Measurements from ENCODE around the gene GAPVD1.

The GAPVD1 gene

DNA sequence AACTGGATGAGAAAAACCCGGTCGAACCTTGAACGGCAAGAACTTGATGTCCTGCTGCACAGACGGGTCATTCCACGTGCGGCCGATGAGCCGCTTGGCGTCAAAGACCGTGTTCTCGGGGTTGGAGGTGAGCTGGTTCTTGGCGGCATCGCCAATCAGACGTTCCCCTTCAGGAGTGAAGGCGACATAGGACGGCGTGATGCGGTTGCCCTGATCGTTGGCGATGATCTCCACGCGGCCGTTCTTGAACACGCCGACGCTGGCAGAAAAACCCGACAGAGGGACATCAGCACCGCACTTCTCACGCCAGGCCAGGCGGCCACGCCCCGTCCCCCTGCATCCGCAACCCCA lies 21.0 kb upstream of the GAPVD1 start:
- no peaks in the 10 kb centered on the region for H3K27me3 Mint-ChIP-seq (ENCODE audit: low read depth)
- H3K36me3 Mint-ChIP-seq (ENCODE audit: low read depth), result peaks cover 53% of the 10 kb centered on the region
- no peaks in the 10 kb centered on the region for H3K9me3 Mint-ChIP-seq
- peak overlapping the region; percentile 94 to 96 (median 95) for H3K4me3 Mint-ChIP-seq
- peak overlapping the region; percentile 91 to 99 (median 98) for H3K27ac Mint-ChIP-seq
- TF ChIP-seq, protein P1, sequence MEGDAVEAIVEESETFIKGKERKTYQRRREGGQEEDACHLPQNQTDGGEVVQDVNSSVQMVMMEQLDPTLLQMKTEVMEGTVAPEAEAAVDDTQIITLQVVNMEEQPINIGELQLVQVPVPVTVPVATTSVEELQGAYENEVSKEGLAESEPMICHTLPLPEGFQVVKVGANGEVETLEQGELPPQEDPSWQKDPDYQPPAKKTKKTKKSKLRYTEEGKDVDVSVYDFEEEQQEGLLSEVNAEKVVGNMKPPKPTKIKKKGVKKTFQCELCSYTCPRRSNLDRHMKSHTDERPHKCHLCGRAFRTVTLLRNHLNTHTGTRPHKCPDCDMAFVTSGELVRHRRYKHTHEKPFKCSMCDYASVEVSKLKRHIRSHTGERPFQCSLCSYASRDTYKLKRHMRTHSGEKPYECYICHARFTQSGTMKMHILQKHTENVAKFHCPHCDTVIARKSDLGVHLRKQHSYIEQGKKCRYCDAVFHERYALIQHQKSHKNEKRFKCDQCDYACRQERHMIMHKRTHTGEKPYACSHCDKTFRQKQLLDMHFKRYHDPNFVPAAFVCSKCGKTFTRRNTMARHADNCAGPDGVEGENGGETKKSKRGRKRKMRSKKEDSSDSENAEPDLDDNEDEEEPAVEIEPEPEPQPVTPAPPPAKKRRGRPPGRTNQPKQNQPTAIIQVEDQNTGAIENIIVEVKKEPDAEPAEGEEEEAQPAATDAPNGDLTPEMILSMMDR (IDR thresholded peaks at IDR 0.05; ENCODE audit: unreplicated experiment in 3 of 3), result no peak
- peaks cover 38% of the 10 kb centered on the region for H3K4me1 Mint-ChIP-seq

DNA sequence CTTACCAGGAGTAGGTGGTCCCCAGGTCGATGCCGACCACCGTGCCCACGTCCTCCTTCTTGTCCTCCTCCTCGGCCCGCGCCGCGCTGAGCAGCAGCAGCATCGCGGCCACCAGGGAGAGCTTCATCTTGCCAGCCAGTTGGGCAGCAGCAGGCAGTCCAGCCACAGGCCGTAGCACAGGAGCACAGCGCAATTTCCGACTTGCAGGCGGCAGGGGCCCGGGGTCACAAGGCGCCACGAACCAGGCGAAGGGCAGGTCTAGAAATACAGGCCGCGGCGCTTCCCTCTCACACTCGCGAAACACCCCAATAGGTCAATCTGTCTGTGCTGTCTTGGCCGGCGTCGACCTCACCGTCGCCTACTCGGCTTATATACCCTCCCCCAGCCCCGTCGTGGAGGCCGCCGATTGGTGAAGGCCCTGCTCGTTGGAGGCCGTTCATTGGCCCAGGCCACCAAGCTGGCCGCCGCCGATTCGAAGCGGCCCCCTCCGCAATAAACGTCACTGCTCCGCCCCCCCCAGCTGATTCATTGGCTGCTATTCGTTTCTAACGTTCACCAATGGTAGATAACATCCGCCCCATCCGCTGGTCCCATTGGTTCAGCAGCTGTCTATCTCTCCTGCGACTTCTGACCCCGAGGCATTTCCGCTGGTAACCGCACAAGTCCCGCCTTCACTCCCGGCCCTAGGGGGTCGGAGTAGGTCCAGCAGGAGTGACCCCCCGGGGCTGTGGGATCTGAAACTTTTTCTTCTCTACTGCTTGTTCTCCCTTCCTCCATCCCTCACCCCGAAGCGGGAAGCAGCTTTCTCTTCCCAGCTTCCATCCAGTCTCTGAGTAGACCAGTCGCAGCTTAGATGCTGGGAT lies 20.4 kb upstream of the GAPVD1 start, which contains the start of gene HSPA5:
TSS of gene HSPA5 (minus strand) at position 344 of the 863 bp plus-strand sequence. CDS start at position 127, 217 bp downstream.
- TF ChIP-seq, protein P1 (IDR thresholded peaks at IDR 0.05; ENCODE audit: unreplicated experiment in 3 of 3), result no peak

GRCh38 chr9:125241863-125242739 lies 19.5 kb upstream of the GAPVD1 start:
- Mint-ChIP-seq H3K4me1 (peaks cover 23% of the 10 kb centered on the region), H3K9me3 (no peaks in the 10 kb centered on the region), H3K27ac (peak overlapping the region; percentile 91 to 99 (median 98)), H3K36me3 (ENCODE audit: low read depth) (peaks cover 39% of the 10 kb centered on the region), H3K4me3 (peak overlapping the region; percentile 94 to 96 (median 95)), H3K27me3 (ENCODE audit: low read depth) (no peaks in the 10 kb centered on the region)
- TF ChIP-seq, protein P1 (IDR thresholded peaks at IDR 0.05; ENCODE audit: unreplicated experiment in 3 of 3), result no peak

More for the DNA sequence above, 20.4 kb upstream of the GAPVD1 start, which contains the start of gene HSPA5:
- H3K9me3 Mint-ChIP-seq, result no peaks in the 10 kb centered on the region
- peak within 1 kb of the TSS; percentile 94 to 96 (median 95) for H3K4me3 Mint-ChIP-seq
- H3K27ac Mint-ChIP-seq, result peak within 1 kb of the TSS; percentile 91 to 99 (median 98)
- peaks cover 32% of the 10 kb centered on the region for H3K4me1 Mint-ChIP-seq
- H3K27me3 Mint-ChIP-seq (ENCODE audit: low read depth), result no peaks in the 10 kb centered on the region
- H3K36me3 Mint-ChIP-seq (ENCODE audit: low read depth), result peaks cover 47% of the 10 kb centered on the region

DNA sequence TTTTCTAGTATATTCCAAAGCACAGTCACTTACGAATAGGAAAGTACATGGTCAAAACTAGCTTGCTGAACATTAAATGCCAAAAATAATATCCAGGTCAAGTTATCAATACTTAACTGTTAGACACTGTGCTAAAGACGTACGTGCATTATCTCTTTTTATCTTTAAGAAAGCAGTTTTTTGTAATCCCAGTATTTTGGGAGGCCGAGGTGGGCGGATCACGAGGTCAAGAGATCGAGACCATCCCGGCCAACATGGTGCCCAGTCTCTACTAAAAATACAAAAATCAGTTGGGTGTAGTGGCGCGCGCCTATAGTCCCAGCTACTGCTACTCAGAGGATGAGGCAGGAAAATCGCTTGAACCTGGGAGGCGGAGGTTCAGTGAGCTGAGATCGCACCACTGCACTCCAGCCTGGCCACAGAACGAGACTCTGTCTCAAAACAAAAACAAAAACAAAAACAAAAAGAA lies 17.8 kb upstream of the GAPVD1 start:
- H3K27me3 Mint-ChIP-seq (ENCODE audit: low read depth), result no peaks in the 10 kb centered on the region
- H3K9me3 Mint-ChIP-seq, result no peaks in the 10 kb centered on the region
- H3K4me3 Mint-ChIP-seq, result peak overlapping the region; percentile 68 to 82 (median 81)
- TF ChIP-seq, protein P1 (IDR thresholded peaks at IDR 0.05; ENCODE audit: unreplicated experiment in 3 of 3), result no peak
- H3K4me1 Mint-ChIP-seq, result peaks cover 6% of the 10 kb centered on the region
- H3K36me3 Mint-ChIP-seq (ENCODE audit: low read depth), result peaks cover 21% of the 10 kb centered on the region
- H3K27ac Mint-ChIP-seq, result peak overlapping the region; percentile 30 to 87 (median 55)

DNA sequence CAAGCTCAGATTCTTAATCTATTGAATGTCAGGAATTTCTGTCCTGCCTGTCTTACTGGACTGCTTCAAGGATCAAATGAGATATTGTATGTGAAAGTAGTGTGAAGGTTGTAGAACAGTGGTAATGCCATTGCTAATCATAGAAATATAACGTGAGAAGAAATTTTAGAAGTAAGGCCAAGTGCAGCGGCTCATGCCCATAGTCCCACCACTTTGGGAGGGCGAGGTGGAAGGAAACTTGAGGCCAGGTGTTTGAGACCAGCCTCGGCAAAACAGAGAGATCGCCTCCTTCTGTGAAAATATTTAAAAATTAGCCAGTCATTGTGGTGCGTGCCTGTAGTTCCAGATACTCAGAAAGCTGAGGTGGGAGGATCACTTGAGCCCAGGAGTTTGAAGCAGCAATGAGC lies 15.4 kb upstream of the GAPVD1 start:
- Mint-ChIP-seq H3K27me3 (ENCODE audit: low read depth) (no peaks in the 10 kb centered on the region), H3K27ac (no peak overlapping the region), H3K4me3 (no peak overlapping the region), H3K9me3 (no peaks in the 10 kb centered on the region), H3K36me3 (ENCODE audit: low read depth) (peaks cover 1% of the 10 kb centered on the region), H3K4me1 (no peaks in the 10 kb centered on the region)
- TF ChIP-seq, protein P1 (IDR thresholded peaks at IDR 0.05; ENCODE audit: unreplicated experiment in 3 of 3), result no peak

Measured in nephron (organoid).